ENCODE results near the gene A2M. TPM values are rescaled to one million over a fixed set of nuclear protein-coding genes. Genes with fewer than 3 reads are reported as not detected.

A2M gene
- total RNA-seq, 1 donor from 2014 or later: 346 TPM

- H3K4me1 Mint-ChIP-seq (ENCODE audit: low read depth, unreplicated experiment): no peaks in the 10 kb centered on the region
- H3K27ac Mint-ChIP-seq (ENCODE audit: unreplicated experiment): no peak overlapping the region
- TF ChIP-seq CTCF (IDR thresholded peaks at IDR 0.05; ENCODE audit: partially characterized antibody, unreplicated experiment): no peak
- no peak overlapping the region for H3K4me3 Mint-ChIP-seq (ENCODE audit: unreplicated experiment)
- DNase-seq: no peak
- H3K27me3 Mint-ChIP-seq (ENCODE audit: unreplicated experiment): no peaks in the 10 kb centered on the region
- no peaks in the 10 kb centered on the region for H3K9me3 Mint-ChIP-seq (ENCODE audit: unreplicated experiment)
- peaks cover 10% of the 10 kb centered on the region for H3K36me3 Mint-ChIP-seq (ENCODE audit: unreplicated experiment)
Observed at GRCh38 chr12:9094512-9095206, 21.1 kb downstream of the A2M start.

- peaks cover 14% of the 10 kb centered on the region for H3K36me3 Mint-ChIP-seq (ENCODE audit: unreplicated experiment)
- H3K27me3 Mint-ChIP-seq (ENCODE audit: unreplicated experiment): no peaks in the 10 kb centered on the region
- no peak overlapping the region for H3K27ac Mint-ChIP-seq (ENCODE audit: unreplicated experiment)
- H3K4me1 Mint-ChIP-seq (ENCODE audit: low read depth, unreplicated experiment): no peaks in the 10 kb centered on the region
- no peak overlapping the region for H3K4me3 Mint-ChIP-seq (ENCODE audit: unreplicated experiment)
- TF ChIP-seq CTCF (IDR thresholded peaks at IDR 0.05; ENCODE audit: partially characterized antibody, unreplicated experiment): no peak
- no peaks in the 10 kb centered on the region for H3K9me3 Mint-ChIP-seq (ENCODE audit: unreplicated experiment)
- no peak for DNase-seq
Observed at GRCh38 chr12:9091891-9092598, 23.7 kb downstream of the A2M start.

GRCh38 chr12:9090220-9090619, 25.5 kb downstream of the A2M start:
- Mint-ChIP-seq H3K4me1 (ENCODE audit: low read depth, unreplicated experiment) (no peaks in the 10 kb centered on the region), H3K9me3 (ENCODE audit: unreplicated experiment) (no peaks in the 10 kb centered on the region), H3K27me3 (ENCODE audit: unreplicated experiment) (no peaks in the 10 kb centered on the region), H3K36me3 (ENCODE audit: unreplicated experiment) (peaks cover 14% of the 10 kb centered on the region), H3K4me3 (ENCODE audit: unreplicated experiment) (no peak overlapping the region), H3K27ac (ENCODE audit: unreplicated experiment) (no peak overlapping the region)
- no peak for TF ChIP-seq CTCF (IDR thresholded peaks at IDR 0.05; ENCODE audit: partially characterized antibody, unreplicated experiment)
- DNase-seq: no peak

GRCh38 chr12:9087087-9087835, 28.5 kb downstream of the A2M start:
- DNase-seq: no peak
- H3K36me3 Mint-ChIP-seq (ENCODE audit: unreplicated experiment): peaks cover 22% of the 10 kb centered on the region
- TF ChIP-seq CTCF (IDR thresholded peaks at IDR 0.05; ENCODE audit: partially characterized antibody, unreplicated experiment): no peak
- H3K4me1 Mint-ChIP-seq (ENCODE audit: low read depth, unreplicated experiment): no peaks in the 10 kb centered on the region
- no peaks in the 10 kb centered on the region for H3K27me3 Mint-ChIP-seq (ENCODE audit: unreplicated experiment)
- no peak overlapping the region for H3K27ac Mint-ChIP-seq (ENCODE audit: unreplicated experiment)
- no peaks in the 10 kb centered on the region for H3K9me3 Mint-ChIP-seq (ENCODE audit: unreplicated experiment)
- no peak overlapping the region for H3K4me3 Mint-ChIP-seq (ENCODE audit: unreplicated experiment)

Measured in glutamatergic neuron (in vitro differentiated cells).